Measurements from ENCODE around the gene PAX4.
"Not testable (repeated sequence)": the region's sequence is repeated elsewhere in the genome, so short reads cannot be mapped to it uniquely, and the experiment has no call there.

Gene PAX4

GRCh38 chr7:127584648-127585043 lies 33.3 kb downstream of the PAX4 start:
- DNase-seq: no peak

DNA sequence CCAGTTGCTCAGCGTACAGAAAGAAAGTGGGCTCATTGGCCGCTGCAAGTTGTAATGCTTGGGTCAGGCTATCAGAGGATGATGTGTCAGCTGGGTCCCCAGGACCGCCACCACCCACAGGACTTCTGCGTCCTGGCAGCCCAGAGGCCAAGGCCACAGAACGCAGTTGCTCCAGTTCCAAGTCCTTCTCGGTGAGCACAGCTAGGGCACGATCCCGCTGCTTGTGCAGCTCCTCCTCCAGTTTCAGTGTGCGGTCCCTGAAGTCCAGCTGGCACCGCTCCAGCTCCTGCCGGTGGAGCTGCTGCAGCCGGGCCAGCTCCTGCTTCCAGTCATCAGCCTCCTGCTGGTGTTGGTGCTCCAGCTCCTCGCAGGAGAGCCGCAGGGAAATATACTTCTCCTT lies 35.6 kb downstream of the PAX4 start:
- no peak for DNase-seq

DNA sequence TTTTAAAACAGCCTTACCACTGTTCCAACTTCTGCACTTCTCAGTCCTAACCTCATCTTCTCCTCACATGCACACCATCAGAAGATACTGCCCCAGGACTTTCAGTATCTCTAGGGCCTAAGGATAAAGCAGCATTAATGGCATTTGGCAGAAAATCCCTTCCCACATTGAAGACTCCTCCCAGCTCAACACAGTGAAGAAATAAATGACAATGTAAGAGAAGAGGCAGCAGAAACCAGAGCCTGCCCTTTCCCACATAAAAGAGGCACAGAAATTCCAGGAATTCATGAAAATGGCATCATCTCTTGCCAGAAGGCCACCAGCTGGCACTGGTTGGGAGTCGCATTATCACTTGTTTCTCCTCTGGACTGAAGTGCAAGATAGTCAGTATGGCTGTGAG lies 36.2 kb downstream of the PAX4 start:
- no peak for DNase-seq

DNA sequence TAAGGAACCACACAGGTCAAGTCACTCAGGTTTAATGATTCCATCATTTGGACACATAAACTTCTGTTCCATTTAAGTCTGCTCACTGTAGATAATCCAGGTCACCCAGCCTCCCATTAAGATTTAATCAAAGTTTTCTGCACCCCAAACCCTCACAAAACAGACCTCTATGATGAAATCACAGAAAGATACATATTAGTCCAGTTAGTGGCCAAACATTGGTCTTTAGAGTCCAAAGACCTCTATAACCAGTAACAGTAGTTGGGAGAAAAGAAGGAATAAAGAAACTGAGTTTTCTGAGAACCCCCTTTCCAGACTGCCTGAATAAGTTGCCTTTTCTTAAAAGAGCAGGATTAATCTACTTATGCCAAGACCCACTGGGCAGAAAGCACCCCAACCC lies 37.3 kb downstream of the PAX4 start:
- no peak for DNase-seq

DNA sequence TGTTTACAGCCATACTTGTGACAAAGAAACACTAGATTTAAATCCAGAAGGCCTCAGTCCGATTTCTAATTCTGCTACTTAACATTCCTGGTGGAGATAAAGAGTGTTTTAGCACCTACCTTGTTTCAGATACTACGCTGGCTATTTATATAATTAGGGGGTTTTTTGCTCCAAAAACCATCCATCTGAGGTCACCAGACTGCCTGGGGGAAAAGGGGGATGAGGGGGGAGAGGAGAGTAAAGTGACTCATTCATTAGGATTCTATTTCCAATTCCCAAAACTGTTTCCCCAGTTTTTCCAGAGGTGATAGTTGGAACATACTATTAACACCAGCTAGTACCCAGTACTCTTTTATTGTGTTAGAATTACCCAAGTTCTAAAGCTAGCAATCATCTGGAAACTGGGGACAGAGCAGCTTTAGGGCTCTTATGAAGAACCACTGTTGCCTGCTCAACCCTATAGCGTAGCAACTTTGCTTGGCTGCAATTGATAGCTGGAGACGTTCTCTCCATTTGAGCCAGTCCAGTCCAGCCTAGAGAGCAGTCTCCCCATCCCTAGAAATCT lies 39.1 kb downstream of the PAX4 start:
- DNase-seq: no peak

- no peak for DNase-seq
Observed at GRCh38 chr7:127578036-127578684, 39.8 kb downstream of the PAX4 start.

- DNase-seq: no peak
Observed at GRCh38 chr7:127571741-127572505, 46.0 kb downstream of the PAX4 start.

GRCh38 chr7:127568034-127568433 lies 49.9 kb downstream of the PAX4 start:
- DNase-seq: not testable (repeated sequence)

DNA sequence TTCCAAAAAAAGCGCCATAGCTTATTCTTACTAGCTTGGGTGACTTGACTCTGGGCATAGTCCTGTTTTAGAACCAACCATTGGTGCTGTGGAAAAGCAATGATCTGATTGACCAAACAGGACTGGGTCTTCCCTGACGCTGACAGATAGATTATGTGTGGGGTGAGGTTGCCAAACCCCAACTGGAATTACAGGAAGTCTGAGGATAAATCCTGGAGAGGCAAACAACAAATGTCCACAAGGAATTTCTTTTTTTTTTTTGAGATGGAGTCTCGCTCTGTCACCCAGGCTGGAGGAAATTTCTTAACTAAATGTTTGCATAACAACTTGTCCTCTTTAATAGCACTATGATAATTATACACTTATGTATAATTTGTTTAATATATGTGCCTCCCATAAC lies 51.7 kb downstream of the PAX4 start:
- no peak for DNase-seq

Measured in stimulated activated CD4-positive, alpha-beta T cell treated with anti-CD3 and anti-CD28 coated beads, Interleukin-4, amount 100 ng/mL, for 4 hours (primary cell).